OCI-M2 (cell line): ENCODE results near the gene TMPRSS11D.

Experiments
- DNase-seq: peaks from one replicate; lab custom pipeline; 2025; ENCODE audit not compliant: unreplicated experiment; lab: John Stamatoyannopoulos, UW

Gene TMPRSS11D

GRCh38 chr4:67891645-67892044 lies 7.8 kb upstream of the TMPRSS11D start:
- no peak for DNase-seq

GRCh38 chr4:67886281-67886680 lies 2.5 kb upstream of the TMPRSS11D start:
- no peak for DNase-seq

GRCh38 chr4:67885762-67886161 lies 2.0 kb upstream of the TMPRSS11D start:
- DNase-seq, result no peak

- no peak for DNase-seq
Observed at GRCh38 chr4:67884701-67885100, 899 bp upstream of the TMPRSS11D start.

- DNase-seq, result no peak
Observed at GRCh38 chr4:67883458-67883857, 344 bp downstream of the TMPRSS11D start.

- DNase-seq, result no peak
Observed at GRCh38 chr4:67880866-67881610, 2.8 kb downstream of the TMPRSS11D start.

- DNase-seq, result no peak
Observed at GRCh38 chr4:67879486-67879885, 4.3 kb downstream of the TMPRSS11D start.

- no peak for DNase-seq
Observed at GRCh38 chr4:67877086-67877485, 6.7 kb downstream of the TMPRSS11D start.

- no peak for DNase-seq
Observed at GRCh38 chr4:67874986-67875385, 8.8 kb downstream of the TMPRSS11D start.

- DNase-seq, result no peak
Observed at GRCh38 chr4:67873116-67873515, 10.7 kb downstream of the TMPRSS11D start.

GRCh38 chr4:67871867-67872266 lies 11.9 kb downstream of the TMPRSS11D start:
- DNase-seq, result peak; percentile 16

- no peak for DNase-seq
Observed at GRCh38 chr4:67869580-67870190, 14.1 kb downstream of the TMPRSS11D start.

GRCh38 chr4:67861513-67861912 lies 22.3 kb downstream of the TMPRSS11D start:
- DNase-seq, result no peak

GRCh38 chr4:67853336-67853735 lies 30.5 kb downstream of the TMPRSS11D start:
- no peak for DNase-seq

GRCh38 chr4:67820903-67821302 lies 62.9 kb downstream of the TMPRSS11D start:
- no peak for DNase-seq

GRCh38 chr4:67810011-67810410 lies 73.8 kb downstream of the TMPRSS11D start:
- no peak for DNase-seq

GRCh38 chr4:67809502-67809901 lies 74.3 kb downstream of the TMPRSS11D start:
- no peak for DNase-seq

GRCh38 chr4:67796810-67797209 lies 87.0 kb downstream of the TMPRSS11D start:
- DNase-seq, result no peak

- DNase-seq, result no peak
Observed at GRCh38 chr4:67790721-67791120, 93.1 kb downstream of the TMPRSS11D start.

- DNase-seq, result no peak
Observed at GRCh38 chr4:67787311-67787710, 96.5 kb downstream of the TMPRSS11D start.

GRCh38 chr4:67785528-67785927 lies 98.3 kb downstream of the TMPRSS11D start:
- no peak for DNase-seq

- no peak for DNase-seq
Observed at GRCh38 chr4:67779631-67780030, 104.2 kb downstream of the TMPRSS11D start.

GRCh38 chr4:67776746-67777145 lies 107.1 kb downstream of the TMPRSS11D start:
- no peak for DNase-seq
